Globus pallidus (tissue), 1 donor: ENCODE data around the gene GPR18.

Source experiments
- DNase-seq: peaks from one replicate; pipeline ENCODE4 v3.0.0-alpha.2; 2015; ENCODE audit warnings: low spot score

The GPR18 gene, protein sequence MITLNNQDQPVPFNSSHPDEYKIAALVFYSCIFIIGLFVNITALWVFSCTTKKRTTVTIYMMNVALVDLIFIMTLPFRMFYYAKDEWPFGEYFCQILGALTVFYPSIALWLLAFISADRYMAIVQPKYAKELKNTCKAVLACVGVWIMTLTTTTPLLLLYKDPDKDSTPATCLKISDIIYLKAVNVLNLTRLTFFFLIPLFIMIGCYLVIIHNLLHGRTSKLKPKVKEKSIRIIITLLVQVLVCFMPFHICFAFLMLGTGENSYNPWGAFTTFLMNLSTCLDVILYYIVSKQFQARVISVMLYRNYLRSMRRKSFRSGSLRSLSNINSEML

DNA sequence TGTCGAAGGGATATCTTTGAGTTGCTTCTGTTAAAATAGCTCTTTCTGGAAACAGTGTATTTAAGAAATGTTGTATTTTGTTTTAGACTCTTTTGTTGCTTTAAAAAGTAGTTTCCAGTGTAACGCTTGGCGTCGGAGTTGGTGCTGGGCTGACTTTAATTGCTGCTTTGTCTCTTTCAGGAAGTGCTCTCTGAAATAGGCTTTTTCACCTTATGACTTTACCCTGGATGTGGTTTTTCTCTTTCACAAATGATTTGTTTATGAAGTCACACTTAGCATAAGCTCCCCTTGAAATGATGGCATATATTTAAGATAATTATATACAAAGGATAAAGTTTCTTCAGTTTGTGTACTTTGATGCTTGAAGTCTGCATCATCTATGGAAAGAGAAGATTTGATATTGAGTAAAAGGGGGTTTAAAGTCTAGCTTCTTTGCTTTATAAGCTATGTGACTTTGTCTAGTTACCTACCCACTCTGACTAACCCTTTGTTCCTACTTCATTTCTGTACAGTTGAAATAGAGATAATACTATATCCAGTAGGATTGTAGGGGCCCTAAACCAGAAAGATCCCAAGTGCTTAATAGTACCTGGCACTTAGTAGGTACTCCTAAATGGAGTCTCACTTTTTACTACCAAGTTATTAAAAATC, at the start of gene GPR18:
TSS of gene GPR18 (minus strand) at position 170 of the 651 bp plus-strand sequence. CDS start 2,507 bp downstream, outside the sequence.
- no peak for DNase-seq

DNA sequence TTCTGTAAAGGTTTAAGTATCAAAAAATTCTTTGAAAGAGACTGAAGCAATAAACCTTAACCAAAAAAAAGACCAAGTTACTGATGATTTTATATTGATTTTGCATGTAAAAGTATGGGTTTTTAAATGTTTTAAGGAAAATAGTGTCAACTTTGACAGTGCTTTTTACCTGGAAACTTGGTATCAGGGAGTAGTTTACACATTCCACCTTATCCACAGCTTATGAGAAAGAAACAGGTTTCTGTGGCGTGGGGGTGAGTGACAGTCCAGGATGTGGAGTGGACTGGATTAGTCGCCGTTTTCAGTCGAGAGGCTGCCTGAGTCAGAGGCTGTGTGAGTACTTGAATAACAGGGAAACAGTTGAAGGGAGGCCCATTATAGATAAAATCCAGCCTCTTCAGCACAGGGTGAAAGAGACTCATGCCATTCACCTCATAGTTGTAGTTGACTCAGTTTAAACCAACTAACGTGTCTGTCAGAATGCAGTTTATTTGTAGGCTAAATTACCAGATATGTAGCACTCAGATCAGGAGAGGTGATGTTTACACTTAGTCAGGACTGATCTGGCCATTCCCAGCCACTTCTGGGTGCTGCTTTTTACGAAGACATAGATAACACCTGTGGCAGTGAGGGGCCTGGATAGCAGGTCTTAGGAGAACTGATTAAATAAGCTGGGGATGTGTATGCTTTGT, 49.6 kb upstream of the GPR18 start:
- DNase-seq = no peak

- no peak for DNase-seq
These were observed 49.1 kb upstream of the GPR18 start, which contains the start of gene GPR183 for GRCh38 chr13:99307247-99307646. GPR183 (minus strand) TSS chr13:99307399; CDS start chr13:99296145, 11,254 bp downstream.

- no peak for DNase-seq
These were observed 47.4 kb upstream of the GPR18 start for GRCh38 chr13:99305566-99305965.

GRCh38 chr13:99305158-99305557, 47.0 kb upstream of the GPR18 start:
- DNase-seq = no peak

DNA sequence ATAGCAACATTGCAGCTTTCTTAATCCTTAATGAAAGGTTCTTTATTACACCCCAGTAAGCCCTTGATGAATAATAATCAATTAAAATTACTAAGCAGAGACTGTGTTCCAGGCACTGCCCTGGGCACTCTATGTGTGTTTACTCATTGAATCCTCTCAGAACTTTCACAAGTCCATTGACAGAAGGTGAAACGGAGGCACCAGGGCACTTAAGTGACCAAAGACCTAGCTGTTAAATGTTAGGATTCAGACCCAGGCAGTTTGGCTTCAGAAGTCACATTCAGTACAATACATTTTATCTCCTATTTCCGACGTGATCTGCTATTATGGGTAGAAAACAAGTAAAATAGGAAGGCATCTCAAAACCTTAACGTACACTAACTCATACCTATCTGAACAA, 46.4 kb upstream of the GPR18 start:
- DNase-seq = no peak

DNA sequence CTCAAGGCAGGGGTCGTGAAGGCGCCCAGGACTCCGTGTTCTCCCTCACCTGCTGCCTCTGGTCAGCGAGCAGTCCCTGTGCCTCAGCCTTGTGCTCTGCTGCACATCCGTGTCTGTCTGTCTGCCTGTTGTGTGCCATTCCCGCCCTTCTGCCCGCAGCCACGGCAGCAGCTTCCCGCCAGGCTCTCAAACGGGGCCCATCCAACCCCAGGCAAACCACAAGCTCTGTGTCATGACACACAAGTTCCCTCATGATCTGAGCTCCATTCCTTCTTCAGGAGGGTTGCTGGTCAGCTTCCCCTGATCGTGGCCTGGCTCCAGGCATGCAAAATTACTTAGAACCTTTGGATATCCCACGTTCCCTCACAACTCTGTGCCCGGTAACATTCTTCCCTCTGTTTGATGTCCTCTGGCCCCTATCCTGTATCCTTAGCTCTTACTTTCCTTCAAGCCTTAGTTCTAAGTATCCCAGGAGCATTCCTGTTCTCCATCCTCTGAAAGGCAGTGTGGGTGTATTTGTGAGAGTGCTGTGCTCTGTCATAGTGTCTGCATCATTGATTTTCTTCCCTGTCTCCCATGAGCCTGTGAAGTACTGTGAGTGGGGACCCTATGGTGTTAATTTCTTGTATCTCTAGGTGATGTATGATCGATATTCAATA, 45.8 kb upstream of the GPR18 start:
- DNase-seq = no peak

GRCh38 chr13:99302637-99303505, 44.7 kb upstream of the GPR18 start:
- DNase-seq = no peak

- DNase-seq = no peak
These were observed 43.9 kb upstream of the GPR18 start for GRCh38 chr13:99301913-99302636.

GRCh38 chr13:99301056-99301838, 43.1 kb upstream of the GPR18 start:
- no peak for DNase-seq

DNA sequence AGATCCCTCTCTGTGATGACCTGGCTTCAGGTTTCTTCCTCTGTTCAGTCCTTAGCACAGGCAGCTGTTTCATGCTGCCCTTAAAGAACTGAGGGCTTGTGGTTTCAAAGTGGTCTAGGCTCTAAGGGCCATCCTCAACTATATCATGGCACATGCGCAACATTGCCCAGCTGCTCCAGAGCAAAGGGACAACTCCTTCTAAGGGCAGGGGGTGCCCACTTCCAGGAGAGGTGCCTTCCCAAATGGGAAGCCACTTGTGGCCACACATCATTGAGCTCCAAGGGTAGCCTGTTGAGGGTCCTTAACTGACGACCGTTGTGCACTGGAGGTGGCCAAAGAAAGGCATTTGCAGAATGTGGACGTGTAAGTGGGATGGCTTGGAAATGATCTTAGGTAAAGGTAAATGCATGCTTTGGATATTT, 41.8 kb upstream of the GPR18 start:
- no peak for DNase-seq

- DNase-seq = no peak
These were observed 41.2 kb upstream of the GPR18 start for GRCh38 chr13:99299256-99299919.

DNA sequence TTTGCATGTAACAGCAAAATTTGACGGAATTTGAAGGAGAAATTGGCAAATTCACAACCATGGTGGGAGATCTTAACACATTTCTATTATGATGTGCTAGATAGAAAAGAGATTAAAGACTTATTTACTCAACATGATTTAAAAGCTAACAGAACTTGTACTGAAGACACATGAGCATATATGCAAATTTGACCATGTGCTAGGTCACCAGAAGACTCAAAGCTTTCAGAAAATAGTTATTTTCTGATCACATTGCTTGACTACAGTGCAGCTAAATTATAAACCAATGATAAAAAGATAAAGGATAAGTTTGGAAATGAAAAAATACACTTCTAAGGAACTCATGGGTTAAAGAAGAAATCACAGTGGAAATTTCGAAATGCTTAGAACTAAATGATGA, 39.9 kb upstream of the GPR18 start:
- no peak for DNase-seq

DNA sequence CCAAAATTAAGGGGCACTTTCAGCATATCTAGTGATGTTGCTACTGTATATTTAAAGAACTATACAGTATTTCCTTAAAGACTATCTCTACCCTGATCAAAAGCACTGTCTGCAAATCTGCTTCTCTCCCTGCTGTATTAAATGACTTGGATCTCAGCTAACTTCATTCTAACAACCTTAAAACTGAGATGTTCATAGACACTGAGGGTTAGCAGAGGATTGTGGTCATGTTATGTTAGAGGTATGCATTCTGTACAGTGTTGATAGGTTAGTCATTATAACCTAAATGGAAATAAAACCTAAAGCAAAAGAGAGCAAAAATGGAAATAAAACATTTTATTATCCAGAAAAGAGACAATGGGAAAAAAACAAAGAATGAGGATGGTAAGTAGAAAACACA, 39.2 kb upstream of the GPR18 start:
- DNase-seq = no peak

DNA sequence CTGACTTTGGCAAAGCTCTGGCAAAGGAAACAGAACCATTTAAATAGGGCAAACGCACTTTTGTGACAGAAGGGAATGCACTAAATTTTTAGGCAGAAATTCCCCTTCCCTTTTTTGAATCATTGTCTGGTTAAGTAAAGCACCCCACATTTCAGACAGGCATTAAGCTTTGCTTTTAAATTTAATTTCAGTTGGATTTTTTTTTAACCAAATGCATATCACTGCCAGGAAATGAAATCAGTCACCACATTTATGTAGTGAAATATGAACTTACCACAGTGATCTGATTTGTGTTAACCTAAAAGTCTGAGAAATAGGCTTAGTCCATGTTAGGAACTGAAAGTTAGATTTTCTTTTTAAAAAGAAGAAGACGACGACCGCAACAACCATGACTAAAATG, 38.2 kb upstream of the GPR18 start:
- no peak for DNase-seq

DNA sequence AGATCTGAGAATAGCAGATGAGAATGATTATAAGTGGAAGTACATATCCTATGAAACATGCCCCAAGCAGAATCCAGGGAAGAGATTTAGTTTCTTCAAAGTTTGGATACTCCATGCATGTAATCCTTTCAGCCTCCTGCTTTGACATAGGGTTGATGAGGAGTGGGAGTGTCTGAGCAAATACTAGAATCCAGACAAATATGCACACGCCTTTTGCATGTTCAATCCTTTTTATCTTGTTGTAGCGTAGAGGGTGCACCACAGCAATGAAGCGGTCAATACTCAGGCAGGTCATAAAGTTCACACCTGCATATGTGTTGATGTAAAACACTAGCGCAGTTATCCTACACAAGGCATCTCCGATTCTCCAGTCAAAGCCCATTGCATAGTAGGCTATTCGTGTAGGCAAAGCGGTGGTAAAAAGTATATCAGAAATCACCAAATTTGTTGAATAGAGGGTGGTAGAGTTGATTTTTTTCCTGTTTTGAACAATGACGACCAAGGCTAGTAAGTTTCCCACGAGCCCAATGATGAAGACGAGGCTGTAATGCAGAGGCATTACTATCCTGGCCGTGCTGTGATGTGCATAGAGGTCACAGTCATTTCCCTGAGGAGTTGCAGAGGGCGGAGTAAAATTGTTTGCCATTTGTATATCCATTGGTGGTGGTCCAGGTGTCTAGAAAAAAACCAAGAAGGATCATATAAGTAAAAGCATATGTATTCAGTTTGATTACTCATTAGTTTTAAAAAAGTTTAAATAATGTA, 37.5 kb upstream of the GPR18 start:
- DNase-seq = no peak

- DNase-seq = no peak
These were observed 36.8 kb upstream of the GPR18 start for GRCh38 chr13:99294958-99295357.

DNA sequence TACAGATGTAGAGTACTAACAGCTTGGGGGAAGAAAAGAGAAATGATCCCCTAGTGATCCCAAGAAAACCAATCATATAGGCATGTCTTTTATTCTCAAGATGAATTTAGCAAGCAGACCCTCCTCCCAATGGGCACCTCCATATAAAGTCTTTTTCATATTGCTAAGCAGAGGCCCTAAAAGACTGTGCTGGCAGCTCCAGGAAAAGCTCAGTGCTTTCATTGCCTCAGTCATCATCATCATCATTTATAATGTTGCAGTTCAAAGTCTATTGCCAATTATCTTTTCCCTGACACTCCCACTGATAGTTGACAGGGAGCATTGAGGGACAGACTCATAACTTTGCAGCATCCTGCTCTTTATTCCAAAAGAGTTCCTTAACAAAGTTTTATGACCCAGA, 36.0 kb upstream of the GPR18 start:
- no peak for DNase-seq

- no peak for DNase-seq
These were observed 35.0 kb upstream of the GPR18 start for GRCh38 chr13:99293178-99293577.
